GM13976 (cell line): ENCODE data around the gene HID1.
"Not testable (repeated sequence)": the region's sequence is repeated elsewhere in the genome, so short reads cannot be mapped to it uniquely, and the experiment has no call there.

Experiments
- DNase-seq: peaks from one replicate; pipeline ENCODE4 v3.0.0; 2012; ENCODE audit warnings: low spot score
- in situ Hi-C: fragments of 300-500 bp; cut with MboI; formaldehyde crosslinking; loops from one replicate; pipeline ENCODE4 v1.12.0; 2022; ENCODE audit warnings: low sequenced_read_pairs, mixed read lengths, inconsistent platforms; ENCODE audit not compliant: unreplicated experiment
- TF ChIP-seq, protein P1 (sequence below): IDR thresholded peaks from 2 replicates; pipeline ENCODE4 v1.5.1; 2012; ENCODE audit warnings: borderline replicate concordance, mild to moderate bottlenecking; ENCODE audit not compliant: insufficient read depth; ENCODE audit errors: extremely low read depth, missing control alignments, control extremely low read depth

HID1 gene

DNA sequence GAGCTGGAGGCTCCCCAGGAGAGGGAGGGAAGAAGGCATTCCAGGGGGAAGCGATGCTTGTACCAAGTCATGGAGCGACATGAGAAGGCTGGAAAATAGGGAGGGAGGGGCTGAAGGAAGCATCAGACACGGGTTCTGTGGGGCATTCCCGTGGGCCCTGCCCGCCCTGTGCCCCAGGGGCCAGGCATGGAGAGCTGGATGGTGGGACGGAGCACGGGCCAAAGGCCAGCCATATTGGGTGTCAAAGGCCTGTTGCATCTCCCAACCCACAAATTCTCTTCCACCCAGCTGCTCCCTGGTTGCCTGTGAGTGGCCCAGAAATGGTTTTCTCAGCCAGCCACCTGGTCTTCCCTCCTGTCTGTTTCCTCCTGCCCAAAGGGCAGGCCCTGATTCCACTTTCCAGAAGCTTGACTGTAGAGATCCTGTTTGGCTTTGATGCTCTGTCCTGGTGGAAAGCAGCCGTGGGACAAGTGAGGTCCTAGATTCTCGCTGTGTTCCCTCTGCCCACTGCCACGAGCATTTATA lies 18.1 kb upstream of the HID1 start:
- no peak for DNase-seq
- TF ChIP-seq, protein P1, sequence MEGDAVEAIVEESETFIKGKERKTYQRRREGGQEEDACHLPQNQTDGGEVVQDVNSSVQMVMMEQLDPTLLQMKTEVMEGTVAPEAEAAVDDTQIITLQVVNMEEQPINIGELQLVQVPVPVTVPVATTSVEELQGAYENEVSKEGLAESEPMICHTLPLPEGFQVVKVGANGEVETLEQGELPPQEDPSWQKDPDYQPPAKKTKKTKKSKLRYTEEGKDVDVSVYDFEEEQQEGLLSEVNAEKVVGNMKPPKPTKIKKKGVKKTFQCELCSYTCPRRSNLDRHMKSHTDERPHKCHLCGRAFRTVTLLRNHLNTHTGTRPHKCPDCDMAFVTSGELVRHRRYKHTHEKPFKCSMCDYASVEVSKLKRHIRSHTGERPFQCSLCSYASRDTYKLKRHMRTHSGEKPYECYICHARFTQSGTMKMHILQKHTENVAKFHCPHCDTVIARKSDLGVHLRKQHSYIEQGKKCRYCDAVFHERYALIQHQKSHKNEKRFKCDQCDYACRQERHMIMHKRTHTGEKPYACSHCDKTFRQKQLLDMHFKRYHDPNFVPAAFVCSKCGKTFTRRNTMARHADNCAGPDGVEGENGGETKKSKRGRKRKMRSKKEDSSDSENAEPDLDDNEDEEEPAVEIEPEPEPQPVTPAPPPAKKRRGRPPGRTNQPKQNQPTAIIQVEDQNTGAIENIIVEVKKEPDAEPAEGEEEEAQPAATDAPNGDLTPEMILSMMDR: no peak
- in situ Hi-C loops: no loop called here

DNA sequence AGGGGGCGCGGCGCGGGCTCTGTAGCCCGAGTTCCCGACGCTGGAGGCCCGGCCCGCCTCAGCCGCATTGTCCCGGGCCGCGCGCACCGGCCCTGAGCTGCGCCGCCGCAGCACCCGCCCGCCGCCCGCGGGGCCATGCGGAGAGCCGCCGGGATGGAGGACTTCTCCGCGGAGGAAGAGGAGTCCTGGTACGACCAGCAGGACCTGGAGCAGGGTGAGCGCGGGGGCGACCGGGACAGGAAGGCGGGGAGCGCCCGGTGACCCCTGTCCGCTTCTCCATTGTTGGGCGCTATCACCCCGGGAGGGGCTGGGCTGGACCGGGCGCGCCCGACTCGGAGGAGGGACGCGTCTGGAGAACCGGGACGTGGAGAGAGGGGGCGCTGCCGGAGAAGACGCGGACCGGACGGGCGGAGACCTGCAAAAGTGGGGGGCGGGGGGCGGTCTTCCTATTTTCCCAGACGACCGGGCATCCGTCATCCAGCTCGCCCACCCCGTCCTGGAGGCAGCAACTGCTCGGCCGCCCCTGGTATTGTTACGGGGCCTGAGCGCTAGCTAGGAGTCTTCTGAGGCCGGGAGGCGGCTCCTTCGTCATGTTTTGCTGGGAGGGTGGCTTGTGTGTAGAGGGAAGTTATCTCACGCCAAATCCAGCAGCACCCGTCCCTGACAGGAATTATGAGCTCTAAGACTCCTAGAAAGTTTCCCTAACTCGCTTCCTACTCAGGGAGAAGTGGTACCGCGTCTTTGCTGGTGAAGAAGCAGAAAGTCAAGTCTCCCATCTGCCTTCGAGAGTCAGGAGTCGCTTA lies 15.6 kb upstream of the HID1 start:
- no peak for DNase-seq
- TF ChIP-seq, protein P1: no peak
- in situ Hi-C loops: no loop called here

DNA sequence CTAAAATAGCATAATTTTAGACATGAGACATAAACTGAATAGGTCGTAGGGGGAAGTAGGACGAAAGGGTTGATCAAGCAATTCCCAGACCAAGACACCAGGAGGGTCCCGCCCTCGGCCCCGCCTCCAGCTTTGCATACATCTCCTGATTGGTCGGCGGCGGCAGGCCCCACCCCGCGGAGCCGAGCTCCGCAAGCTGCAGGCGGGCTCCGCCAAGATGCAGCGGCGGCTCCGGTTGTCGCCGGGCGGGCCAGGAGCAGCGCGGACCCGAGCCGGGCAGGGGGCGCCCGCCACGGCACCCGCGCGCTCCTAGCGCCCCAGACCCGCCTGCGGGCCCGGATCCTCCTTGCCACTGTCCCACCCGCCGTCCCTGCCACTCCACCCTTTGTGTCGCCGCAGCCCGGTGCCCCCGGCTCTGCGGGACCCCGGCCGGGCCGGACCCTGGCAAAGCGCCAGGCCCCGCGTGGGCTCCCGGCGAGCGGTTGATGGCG lies 14.9 kb upstream of the HID1 start, which contains the start of gene CDR2L:
TSS of gene CDR2L (plus strand) at position 215 of the 491 bp plus-strand sequence. CDS start 412 bp downstream, outside the sequence.
- TF ChIP-seq, protein P1: no peak
- DNase-seq: peak; percentile 95
- in situ Hi-C loops: no loop called here

DNA sequence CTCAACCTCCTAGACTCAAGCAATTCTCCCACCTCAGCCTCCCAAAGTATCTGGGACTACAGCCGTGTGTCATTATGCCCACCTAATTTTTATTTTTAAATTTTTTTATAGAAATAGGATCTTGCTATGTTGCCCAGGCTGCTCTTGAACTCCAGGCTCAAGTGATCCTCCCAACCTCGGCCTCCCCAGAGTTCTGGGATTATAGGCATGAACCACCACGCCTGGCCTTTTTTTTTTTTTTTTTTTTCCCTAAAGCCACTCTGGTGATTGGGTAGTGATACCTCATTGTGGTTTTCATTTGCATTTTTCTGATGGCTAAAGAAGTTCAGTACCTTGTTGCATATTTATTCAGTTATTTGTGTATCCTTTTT lies 13.6 kb upstream of the HID1 start:
- in situ Hi-C loops: no loop called here
- DNase-seq: no peak
- TF ChIP-seq, protein P1: no peak

DNA sequence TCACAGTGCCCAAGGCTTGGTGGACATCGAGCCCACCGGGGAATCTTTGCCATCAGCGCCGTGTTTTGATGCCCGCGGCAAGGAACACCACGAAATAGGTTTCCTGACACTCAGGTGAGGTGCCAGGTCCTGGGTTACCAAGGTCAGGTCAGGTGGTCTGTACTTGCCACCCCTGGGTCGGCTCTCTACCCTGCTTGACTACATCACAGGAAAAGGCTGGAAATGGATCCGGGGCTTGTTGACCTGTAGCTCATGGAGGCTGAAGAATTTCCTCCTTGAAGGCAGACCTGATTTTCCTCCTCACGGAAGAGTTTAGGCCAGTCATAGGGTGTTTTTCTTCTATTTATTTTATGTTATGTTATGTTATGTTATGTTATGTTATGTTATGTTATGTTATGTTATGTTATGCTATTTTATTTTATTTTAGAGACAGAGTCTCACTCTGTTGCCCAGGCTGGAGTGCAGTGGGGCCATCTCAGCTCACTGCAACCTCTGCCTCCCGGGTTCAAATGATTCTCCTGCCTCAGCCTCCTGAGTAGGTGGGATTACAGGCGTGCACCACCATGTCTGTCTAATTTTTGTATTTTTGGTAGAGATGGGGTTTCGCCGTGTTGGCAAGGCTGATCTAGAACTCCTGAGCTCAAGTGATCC lies 10.2 kb upstream of the HID1 start:
- DNase-seq, in situ Hi-C loops: not testable (repeated sequence)

DNA sequence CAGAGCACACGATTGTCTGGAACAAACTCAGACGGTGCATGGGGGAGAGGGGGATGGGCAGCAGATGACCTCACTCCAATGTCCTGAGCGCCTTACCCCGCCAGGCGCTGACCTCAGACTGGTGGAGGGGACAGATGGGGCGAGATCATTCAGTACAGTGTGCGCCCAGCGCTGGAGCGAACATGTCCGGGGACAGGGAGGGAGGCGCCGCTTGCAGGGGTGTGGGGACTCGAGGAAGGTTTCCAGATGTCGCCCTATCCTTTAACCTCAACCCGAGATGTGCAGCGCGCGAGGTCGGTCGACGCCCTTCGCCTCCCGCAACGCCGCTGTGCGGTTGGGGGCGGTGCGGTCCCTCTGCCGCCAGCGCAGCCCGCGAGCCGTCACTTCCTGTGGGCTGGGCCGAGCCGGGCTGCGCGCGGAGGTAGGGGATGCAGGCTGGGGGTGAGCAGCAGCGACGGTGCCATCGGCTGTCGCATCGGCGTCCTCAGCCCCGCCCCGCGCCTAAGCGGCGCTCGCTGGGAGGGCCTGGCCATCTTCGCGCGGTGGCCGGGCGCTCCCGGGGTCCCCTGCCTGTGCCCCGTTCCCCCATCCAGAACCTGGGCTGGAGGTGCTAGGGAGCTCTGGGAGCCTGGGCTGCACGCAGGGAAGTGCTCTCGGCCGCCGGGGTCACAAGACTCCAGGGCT lies 9.6 kb upstream of the HID1 start:
- in situ Hi-C loops: no loop called here
- peak; percentile 84 for DNase-seq
- TF ChIP-seq, protein P1: no peak
